Kidney (tissue), 14 donors: ENCODE measurements around the gene HJURP. TPM values are rescaled to one million over a fixed set of nuclear protein-coding genes. Genes with fewer than 3 reads are reported as not detected.

Experiments used
- DNase-seq, 5 donors: peaks; one replicate each; pipeline ENCODE4 v3.0.0-alpha.2; 2013 to 2020
- FAIRE-seq: peaks from 2 replicates; lab custom pipeline; 2012; peaks lifted over from hg19 to GRCh38; lab: Jason Lieb, UNC
- H3K27ac ChIP-seq, 2 donors: one replicate each; pipeline ENCODE4 v1.7.0; 2013; ENCODE audit warnings: low read depth in 2 of 2, low read length in 2 of 2, inconsistent platforms in 1 of 2
- H3K27me3 ChIP-seq: one replicate; pipeline ENCODE4 v1.7.1; 2013; ENCODE audit warnings: low read length, inconsistent platforms; ENCODE audit not compliant: control insufficient read depth, insufficient read depth
- H3K36me3 ChIP-seq, 3 donors: one replicate each; pipeline versions ENCODE4 v1.7.0 to v1.7.1; 2013; ENCODE audit warnings: low read length in 3 of 3, control low read depth in 1 of 3, inconsistent platforms in 1 of 3; ENCODE audit not compliant: insufficient read depth in 3 of 3, control insufficient read depth in 2 of 3
- H3K4me1 ChIP-seq, 3 donors: one replicate each; pipeline versions ENCODE4 v1.7.0 to v1.7.1; 2013; ENCODE audit warnings: low read length in 3 of 3, inconsistent platforms in 1 of 3, low read depth in 1 of 3; ENCODE audit not compliant: control insufficient read depth in 2 of 3, insufficient read depth in 2 of 3
- H3K4me3 ChIP-seq, 3 donors: one replicate each; pipeline versions ENCODE4 v1.7.0 to v1.8.1; 2013; ENCODE audit warnings: low read length in 3 of 3, control low read depth in 1 of 3, inconsistent platforms in 1 of 3
- H3K9ac ChIP-seq, 3 donors: one replicate each; pipeline versions ENCODE4 v1.7.0 to v1.7.1; 2013; ENCODE audit warnings: low read length in 3 of 3, control low read depth in 1 of 3, inconsistent platforms in 1 of 3
- H3K9me3 ChIP-seq, 3 donors: one replicate each; pipeline versions ENCODE4 v1.7.0 to v1.7.1; 2013; ENCODE audit warnings: low read length in 3 of 3, control low read depth in 1 of 3, inconsistent platforms in 1 of 3; ENCODE audit not compliant: control insufficient read depth in 2 of 3, insufficient read depth in 1 of 3
- intact Hi-C: fragments of 100-400 bp; cut with DNase I; formaldehyde crosslinking; loops from one replicate; pipeline ENCODE4 v1.11.1; 2022
- polyA plus RNA-seq: library from polyadenylated mRNA; stranded (reverse); fragments of 350-450 nt; fragmentation: Illumina TruSeq; extraction: RNeasy Lipid Tissue Mini Kit (QIAGEN cat#74804); gene quantifications from one replicate; pipeline ENCODE4 v1.2.3, GENCODE V29; 2014; ENCODE audit warnings: low read depth, low replicate concordance; ENCODE audit not compliant: insufficient read depth
- total RNA-seq: library from RNA; stranded (reverse); fragmentation: NEBNext Ultra II Directional; extraction: Animal tissue kit (Norgen Biotek cat#: 25700); gene quantifications from one replicate; pipeline ENCODE4 v1.2.1, GENCODE V29; 2021
- TF ChIP-seq, protein P1 (sequence below): IDR thresholded peaks from 3 replicates; pipeline ENCODE4 v1.5.1; 2012; ENCODE audit warnings: mild to moderate bottlenecking, moderate library complexity, borderline replicate concordance; ENCODE audit not compliant: insufficient read depth; ENCODE audit errors: extremely low read depth
- donor health status: control.
- donor health status: control.
- donor health status: control.
- donor health status: control.
- donor health status: control.
- donor health status: DM: yes; HTN: yes; CAD: no.
- donor health status: Normal renal cell carcinoma (clear cell type).

HJURP gene
- total and polyA plus RNA-seq, 2 donors from 2014 or later, result 0.94 TPM; not detected in 1

DNA sequence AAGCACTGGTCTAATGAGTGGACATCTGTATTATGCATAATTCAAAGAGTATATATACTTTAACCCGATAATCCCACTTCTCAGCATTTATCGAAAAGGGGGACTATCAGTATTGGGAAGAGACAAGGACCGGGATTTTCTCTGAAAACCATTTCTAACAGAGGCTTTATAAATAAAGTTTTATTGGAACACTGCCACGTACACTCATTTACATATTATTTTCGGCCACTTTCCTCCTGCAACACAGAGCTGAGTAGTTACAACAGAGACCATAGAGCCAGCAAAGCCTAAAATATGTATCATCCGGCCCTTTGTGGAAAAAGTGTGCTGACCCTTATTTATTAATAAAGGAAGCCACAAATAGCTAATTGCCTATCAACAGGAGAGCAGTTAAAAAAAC lies 3.2 kb downstream of the HJURP start:
- H3K9me3 ChIP-seq, result no peaks in the 10 kb centered on the region
- H3K9ac ChIP-seq, result no peak overlapping the region
- no peak for DNase-seq
- H3K27ac ChIP-seq, result no peak overlapping the region
- no peak for FAIRE-seq
- H3K4me1 ChIP-seq, result no peaks in the 10 kb centered on the region
- intact Hi-C loops, result no loop called here
- TF ChIP-seq, protein P1, sequence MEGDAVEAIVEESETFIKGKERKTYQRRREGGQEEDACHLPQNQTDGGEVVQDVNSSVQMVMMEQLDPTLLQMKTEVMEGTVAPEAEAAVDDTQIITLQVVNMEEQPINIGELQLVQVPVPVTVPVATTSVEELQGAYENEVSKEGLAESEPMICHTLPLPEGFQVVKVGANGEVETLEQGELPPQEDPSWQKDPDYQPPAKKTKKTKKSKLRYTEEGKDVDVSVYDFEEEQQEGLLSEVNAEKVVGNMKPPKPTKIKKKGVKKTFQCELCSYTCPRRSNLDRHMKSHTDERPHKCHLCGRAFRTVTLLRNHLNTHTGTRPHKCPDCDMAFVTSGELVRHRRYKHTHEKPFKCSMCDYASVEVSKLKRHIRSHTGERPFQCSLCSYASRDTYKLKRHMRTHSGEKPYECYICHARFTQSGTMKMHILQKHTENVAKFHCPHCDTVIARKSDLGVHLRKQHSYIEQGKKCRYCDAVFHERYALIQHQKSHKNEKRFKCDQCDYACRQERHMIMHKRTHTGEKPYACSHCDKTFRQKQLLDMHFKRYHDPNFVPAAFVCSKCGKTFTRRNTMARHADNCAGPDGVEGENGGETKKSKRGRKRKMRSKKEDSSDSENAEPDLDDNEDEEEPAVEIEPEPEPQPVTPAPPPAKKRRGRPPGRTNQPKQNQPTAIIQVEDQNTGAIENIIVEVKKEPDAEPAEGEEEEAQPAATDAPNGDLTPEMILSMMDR, result no peak
- no peak overlapping the region for H3K4me3 ChIP-seq
- H3K36me3 ChIP-seq, result no peaks in the 10 kb centered on the region
- no peaks in the 10 kb centered on the region for H3K27me3 ChIP-seq

DNA sequence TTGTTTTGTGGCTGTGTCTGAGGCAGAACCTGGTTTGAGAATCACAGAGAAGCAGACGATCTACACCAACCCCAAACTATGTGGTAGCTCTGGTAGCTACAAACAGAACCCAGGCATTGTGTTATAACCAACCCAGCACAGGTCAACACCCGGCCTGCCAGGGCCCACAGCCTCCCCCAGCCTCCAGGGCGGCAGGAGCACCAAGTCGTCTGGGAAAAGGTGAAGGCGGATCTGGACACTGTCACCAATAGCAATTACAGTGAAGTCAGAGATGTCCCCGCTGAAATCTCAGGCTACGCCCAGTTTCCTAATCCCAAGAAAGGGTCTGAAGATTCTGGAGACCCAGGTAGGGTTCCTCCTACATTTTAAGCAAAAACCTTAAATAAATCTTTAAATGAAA lies 3.6 kb downstream of the HJURP start:
- no peaks in the 10 kb centered on the region for H3K9me3 ChIP-seq
- DNase-seq, result no peak
- TF ChIP-seq, protein P1, result no peak
- no peak for FAIRE-seq
- no peak overlapping the region for H3K9ac ChIP-seq
- H3K4me1 ChIP-seq, result no peaks in the 10 kb centered on the region
- no peaks in the 10 kb centered on the region for H3K36me3 ChIP-seq
- no peak overlapping the region for H3K27ac ChIP-seq
- no peak overlapping the region for H3K4me3 ChIP-seq
- H3K27me3 ChIP-seq, result no peaks in the 10 kb centered on the region
- intact Hi-C loops, result no loop called here

DNA sequence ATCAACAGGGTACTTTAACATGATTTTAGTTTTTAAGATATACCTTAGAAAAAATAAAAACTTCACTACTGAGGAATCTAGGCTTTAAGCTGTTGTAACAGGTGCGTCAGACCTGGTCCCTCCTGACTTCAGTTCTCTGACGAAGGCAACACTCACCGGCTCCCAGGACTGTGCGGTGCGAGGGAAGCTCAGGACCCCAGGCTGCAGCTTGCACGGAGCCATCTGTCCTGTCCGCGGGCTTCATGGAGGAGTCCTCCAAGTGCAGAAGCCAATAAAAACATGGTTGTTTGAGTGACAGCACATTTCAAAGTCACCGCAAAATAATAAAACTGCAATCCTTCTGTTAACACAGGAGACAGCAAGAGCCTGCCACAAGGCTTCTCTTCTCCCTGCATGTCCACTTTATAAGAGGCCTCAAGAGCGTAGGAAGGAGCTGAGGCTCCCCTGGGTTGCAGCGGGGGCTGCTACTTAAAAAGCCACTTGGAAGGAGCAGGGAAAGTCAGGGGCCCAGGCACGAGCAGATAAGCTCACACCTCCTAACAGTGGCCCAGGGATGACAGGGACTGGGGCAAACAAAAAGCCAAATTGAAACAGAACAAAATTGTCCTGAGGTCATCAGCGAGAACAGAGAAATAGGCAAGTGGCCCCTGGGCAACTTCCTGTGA lies 4.6 kb downstream of the HJURP start:
- no peaks in the 10 kb centered on the region for H3K27me3 ChIP-seq
- H3K36me3 ChIP-seq, result no peaks in the 10 kb centered on the region
- H3K9ac ChIP-seq, result no peak overlapping the region
- intact Hi-C loops, result no loop called here
- H3K9me3 ChIP-seq, result no peaks in the 10 kb centered on the region
- FAIRE-seq, result no peak
- TF ChIP-seq, protein P1, result no peak
- DNase-seq, result no peak
- no peaks in the 10 kb centered on the region for H3K4me1 ChIP-seq
- no peak overlapping the region for H3K4me3 ChIP-seq
- H3K27ac ChIP-seq, result no peak overlapping the region

DNA sequence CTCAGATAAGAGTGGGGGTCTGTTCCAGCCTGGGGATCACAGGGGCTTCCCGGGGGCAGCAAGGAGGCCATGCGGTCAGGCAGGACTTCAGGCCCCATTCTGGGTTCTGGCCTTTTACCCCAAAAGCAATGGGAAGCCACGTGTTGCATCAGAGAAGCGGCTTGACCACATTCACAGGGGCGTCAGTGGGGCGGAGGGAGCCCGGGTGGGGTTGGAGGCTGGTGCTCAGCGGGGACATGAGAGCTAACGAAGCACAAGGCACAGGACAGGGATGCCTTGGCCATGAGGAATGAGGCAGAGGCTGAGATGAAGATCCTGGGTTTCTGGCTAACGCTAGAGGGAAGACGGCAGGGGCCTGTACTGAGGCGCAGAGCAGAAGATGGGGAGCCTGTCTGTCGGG lies 6.1 kb downstream of the HJURP start:
- FAIRE-seq, result no peak
- Histone ChIP-seq H3K36me3 (peaks cover 0 to 5% (median 0%) of the 10 kb centered on the region in 3 donors), H3K4me3 (no peak overlapping the region), H3K27ac (no peak overlapping the region), H3K9ac (no peak overlapping the region), H3K4me1 (no peaks in the 10 kb centered on the region), H3K27me3 (no peaks in the 10 kb centered on the region), H3K9me3 (no peaks in the 10 kb centered on the region)
- TF ChIP-seq, protein P1, result no peak
- no peak for DNase-seq
- intact Hi-C loops, result no loop called here
